Spleen (tissue), 7 donors: ENCODE data around the gene RNF31.

ENCODE experiments used
- CTCF ChIP-seq, 11 experiments: fragments of 200-600 bp in 7 of 11; fragments of 450-650 bp in 4 of 11; sonication (generic) in 4 of 11; IDR thresholded peaks in 8 of 11; conservative IDR thresholded peaks in 3 of 11; 1 replicate in 7 of 11; 2 replicates in 4 of 11; pipeline versions ENCODE4 v1.4.0 to v1.8.0; 2016 to 2021; ENCODE audit warnings: antibody characterized with exemption in 11 of 11, inconsistent platforms in 4 of 11, mild to moderate bottlenecking in 1 of 11
- POLR2AphosphoS5 ChIP-seq, 3 donors: sonication (generic); formaldehyde crosslinking; IDR thresholded peaks; one replicate each; pipeline ENCODE4 v1.5.1; 2017; ENCODE audit warnings: antibody characterized with exemption in 3 of 3
- donor health status: DM: no; HTN: no; CAD: no; lungs with moderate emphysema.
- donor health status: DM: no; HTN: no; CAD: no.
- donor health status: DM: no; HTN: no; CAD: no.

- no peak for TF ChIP-seq CTCF (IDR thresholded peaks at IDR 0.05 in 8 of 11, conservative IDR thresholded peaks at IDR 0.05 in 3 of 11)
- no peak for TF ChIP-seq POLR2AphosphoS5 (IDR thresholded peaks at IDR 0.05)
Measured at GRCh38 chr14:24098927-24099813, 48.1 kb upstream of the RNF31 start.
